HG03039 (cell line): ENCODE results near the gene DCBLD2.

Source experiments
- ATAC-seq: cut with Tn5 transposase; IDR thresholded peaks from one replicate; pipeline ENCODE4 v1.9.1; 2021; ENCODE audit warnings: mild to moderate bottlenecking, moderate library complexity; ENCODE audit not compliant: unreplicated experiment

Gene DCBLD2

DNA sequence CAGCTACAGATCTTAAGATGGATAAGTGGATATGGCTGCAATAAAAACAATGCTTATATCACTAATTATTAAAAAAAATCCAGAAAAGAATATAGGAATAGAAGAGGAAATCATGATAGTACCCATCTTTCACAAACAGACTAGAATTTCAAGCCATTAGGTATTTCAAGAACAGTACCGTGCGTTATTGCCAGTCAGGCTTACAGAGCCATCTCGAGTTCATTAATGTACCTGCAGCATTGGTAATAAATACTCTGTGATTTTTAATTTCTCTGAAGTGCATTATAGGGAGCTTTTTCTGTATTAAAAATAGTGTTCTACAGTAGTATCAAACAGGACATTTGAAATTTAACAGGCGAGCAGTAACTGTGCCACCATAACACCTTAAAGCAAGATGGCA, 102.7 kb downstream of the DCBLD2 start:
- ATAC-seq = no peak

DNA sequence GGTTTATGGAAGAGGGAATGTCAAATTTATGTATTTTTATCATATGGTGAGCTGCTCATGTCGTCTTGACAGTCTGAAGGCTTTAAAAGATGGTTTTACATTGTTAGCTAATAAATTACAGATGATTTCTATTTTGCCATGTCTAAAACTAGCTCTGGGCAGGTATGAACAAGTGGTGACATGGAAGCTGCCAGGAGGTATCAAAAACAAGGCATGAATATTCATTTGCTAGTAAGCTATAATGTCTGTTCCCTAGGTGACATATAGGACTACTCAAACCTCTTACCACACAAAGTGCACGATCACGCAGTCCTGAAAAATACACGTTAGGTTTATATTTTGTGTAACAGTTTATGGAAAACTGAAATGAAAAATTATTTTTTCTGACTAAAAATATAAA, 103.6 kb downstream of the DCBLD2 start:
- ATAC-seq = no peak

DNA sequence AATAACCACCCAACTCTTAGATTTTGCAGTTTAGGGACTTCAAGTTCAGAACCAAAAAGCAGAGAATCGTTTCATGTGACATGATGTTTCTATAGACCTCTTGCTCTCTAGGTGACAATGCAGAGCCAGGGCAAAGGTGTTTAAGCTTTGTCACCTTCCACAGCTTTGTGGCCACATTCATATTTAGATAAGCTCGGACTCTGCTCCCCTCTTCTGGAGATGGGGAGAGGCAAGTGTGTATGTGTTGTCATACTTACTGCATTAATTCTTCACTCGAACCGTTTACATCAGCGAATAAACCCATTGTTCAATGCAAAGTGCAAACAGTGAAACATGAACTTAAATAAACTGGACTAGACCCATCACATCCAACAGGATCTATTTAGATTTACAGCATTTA, 105.2 kb downstream of the DCBLD2 start:
- ATAC-seq = no peak

DNA sequence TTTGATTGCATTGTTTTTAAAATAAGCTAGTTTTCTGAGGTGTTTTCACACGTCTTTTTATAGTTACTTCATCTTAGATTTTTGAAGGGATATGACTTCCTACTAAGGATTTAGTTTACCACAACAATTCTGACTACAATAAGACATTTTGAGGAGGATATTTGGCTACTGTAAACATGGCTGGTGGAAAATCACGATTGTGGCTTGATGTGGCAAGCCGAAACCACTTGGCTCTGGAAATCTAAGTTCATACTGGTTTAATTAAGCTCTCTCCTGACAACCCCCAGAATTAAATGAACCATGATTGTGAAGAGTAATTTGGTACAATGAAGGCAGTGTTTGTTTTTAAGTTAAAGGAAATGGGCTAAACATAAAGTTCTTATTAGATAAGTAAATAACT, 107.5 kb downstream of the DCBLD2 start:
- no peak for ATAC-seq

DNA sequence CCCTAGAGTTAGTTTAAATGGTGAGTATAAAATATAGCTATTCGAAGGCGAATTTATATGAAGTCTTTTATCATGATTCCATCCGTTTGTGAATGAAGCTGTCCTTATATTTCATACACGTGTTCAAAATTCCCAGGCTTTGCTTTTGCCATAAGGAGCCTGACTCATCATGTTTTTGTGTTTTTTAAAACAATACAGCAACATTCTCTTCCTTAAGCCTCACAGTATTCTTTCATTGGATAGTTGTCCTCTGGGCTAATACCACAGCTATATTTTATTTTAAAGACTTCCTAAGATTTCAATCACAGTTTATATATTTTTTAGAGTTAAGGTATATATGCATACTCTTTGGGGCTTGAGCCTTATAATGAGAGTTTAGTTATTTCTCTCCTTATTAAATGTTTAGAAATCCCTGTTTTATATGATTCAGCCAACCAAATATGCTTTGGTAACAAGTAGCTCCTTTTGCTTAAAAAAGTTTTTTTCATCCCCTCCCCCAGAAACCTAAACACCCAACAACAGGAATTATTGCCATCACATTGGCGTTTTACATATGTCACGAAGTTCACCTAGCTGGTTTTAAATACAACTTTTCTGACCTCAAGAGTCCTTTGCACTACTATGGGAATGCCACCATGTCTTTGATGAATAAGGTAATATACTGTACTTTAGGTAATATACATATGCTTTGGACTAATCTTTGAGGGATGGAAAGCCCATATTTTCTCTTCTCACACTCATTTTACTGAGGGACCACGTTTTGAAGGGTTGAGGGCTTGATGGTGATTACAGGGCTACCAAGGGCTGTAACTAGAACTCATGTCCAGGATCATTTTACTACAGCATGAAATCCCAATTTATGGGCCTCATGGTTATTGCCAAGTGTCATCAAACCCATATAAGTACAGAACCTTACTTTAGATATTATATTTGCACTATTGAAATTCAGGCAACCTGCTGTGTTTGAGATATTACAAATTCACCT, 109.9 kb downstream of the DCBLD2 start:
- ATAC-seq = no peak

DNA sequence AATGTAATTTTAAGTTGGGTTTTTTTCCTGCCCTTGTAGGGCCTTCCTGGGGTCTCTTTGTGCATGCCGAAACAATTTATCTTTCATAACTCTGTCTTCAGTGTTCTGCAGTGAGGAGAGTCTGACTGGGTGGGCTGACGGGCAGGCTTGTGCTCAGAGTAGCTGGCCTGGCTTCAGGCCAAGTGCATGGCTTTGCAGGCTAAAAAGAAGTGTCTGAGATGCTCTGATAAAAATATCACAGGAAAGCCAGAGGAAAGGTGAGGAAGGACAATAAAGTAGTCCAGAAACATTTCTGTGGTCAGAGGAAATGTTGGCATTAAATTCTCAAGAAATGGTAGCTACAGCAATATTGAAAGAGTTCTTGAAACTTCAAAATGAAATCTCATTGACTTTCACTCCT, 112.8 kb downstream of the DCBLD2 start:
- ATAC-seq = no peak

DNA sequence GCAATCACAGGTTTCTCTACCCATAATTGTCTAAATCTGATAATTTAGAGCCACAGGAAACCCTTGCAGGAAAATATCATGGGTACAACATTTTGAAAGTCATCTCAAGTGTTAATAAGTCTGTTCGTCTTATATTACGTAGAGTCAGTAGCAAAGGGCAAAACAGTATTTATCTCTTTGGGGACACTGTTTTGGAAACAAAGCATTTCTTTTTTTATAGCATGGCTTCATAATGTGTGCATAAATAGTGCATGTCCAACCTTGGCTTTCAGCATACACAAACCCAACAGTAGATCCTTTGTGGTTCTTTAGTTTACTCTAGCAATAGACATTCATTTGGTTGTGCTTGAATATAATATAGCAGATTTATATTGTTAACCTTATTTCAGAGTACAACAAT, 114.3 kb downstream of the DCBLD2 start:
- ATAC-seq = no peak

DNA sequence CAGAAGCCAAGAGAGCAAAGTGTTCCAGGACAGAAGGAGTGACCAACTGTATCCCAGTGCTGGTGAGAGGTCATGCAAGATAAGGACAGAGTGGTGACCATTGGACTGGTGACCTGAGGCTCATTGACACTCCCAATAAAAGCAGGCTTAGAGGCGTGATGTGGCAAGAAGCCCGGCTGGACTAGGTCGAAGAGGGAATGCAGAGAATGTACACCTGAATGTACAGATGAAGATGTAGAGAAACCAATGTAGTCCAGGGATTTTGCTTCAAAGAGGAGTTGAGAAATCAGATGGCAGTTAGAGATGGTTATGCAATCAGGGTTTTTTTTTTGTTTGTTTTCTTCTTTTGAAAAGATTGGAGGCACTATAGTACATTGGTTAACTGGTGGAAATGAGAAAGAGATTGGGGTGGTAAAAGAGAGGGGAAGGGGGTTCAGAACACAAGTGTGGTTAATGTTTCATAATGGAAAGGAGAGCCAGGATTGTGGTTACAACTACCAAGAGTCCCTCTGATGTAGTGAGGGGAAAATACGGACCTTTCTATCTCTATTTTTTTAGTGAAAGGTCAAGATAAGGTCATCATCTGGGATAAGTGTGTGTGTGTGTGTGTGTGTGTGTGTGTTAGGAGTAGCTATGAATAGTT, 115.0 kb downstream of the DCBLD2 start:
- ATAC-seq = no peak

DNA sequence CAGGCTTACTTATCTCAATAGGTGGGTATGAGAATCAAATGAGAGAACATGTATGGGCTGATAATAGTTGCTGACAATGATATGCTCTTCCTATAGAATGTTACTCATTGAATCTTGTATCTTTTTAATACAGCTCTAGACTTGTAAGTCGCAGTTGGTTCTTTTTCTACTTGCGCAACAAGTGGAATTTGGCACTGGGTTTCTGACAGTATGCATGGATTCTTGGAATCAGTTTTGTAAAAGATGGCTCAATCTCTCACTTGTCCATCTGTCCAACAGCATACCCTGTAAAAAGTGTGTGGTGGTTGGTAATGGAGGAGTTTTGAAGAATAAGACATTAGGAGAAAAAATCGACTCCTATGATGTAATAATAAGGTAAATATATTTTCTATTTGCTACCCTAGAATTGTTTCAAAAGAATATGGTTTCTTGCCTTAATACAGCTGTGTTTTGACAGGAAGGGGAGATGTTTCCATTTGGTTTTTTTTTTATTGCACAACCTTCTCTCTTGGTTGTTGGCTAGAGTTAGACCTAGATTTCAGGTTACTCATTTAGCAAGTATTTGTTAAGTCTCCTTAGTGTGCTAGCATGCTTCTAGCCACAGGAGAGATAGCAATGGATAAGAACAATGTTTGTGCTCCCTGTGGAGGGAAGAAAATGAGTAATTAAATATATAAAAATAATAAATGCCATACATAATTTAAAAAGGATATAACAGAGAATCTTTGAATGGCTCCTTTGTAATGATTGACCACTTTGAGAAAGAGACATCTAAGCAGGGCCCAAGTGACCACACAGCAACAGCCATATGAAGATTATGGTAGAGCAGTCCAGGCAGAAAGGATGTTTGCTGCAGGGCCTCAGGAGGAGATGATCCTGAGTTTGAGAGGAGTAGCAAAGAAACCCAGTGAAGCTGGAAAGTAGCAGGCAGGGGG, 116.6 kb downstream of the DCBLD2 start:
- ATAC-seq = no peak

DNA sequence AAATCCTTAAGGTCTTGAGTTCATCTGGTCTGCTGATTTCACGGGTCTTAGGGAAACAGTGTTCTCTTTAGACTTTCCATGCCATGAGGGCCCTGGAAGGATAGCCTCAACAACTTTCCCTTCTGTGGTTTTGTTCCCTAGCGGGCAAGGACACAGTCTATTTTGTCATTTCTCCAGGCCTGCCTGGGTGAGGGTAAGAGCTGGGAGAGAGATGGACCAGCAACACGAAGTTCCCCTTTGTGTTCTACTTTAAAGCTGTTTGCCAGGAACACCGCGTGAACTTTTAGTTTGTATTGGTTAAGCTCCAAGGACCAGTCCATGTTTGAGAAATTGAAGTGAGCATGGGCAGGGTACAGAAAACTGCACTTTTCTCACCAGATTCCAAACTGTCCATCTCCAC, 117.5 kb downstream of the DCBLD2 start:
- no peak for ATAC-seq

DNA sequence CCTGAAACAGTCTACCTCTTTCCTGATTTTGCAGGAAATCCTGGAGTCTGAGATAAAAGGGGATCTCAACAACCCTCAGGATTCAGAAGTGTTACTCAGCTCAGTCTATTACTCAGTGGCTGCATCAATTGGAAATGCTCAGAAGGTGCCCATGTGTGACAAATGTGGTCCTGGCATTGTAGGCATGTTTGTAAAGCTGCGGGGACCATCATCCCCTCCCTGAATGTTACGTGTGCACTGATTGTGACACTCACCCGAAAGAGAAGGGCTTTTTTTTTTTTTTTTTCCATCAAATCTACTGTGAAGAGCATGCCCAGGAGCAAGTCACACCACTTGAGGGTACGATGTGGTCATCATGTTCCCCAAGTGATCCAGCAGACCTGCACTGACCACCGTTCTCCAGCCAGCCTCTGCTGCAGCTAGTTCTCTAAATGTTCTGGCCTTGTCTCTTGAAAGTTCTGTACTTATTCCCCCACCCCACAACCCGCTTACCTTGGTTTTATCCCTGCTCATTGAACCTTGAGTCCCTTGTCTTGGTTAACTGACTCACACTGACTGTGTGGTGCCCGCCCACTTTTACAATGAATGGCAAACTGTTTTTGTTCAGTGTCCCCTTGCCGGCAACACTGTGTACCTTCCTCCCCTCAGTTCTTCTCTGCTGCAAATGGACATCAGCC, 118.5 kb downstream of the DCBLD2 start:
- no peak for ATAC-seq

DNA sequence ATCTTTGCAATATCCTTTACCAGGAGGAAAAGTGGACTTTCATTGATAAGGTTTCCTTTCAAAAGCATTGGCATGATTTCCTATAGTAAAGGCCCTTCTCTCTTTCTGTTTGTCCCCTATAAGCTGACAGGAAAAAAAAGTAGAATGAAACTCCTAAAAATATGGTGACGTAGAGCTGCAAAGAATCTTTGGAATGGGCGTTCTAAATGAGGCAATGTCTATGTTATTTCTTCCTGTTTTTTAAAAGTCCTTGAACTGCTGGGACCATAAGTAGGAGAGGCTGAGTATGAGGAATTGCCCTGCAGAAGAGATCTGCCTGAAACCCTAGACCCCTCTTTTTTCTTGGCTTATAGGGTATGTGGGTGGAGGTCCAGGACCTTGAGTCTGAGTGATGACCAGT, 121.2 kb downstream of the DCBLD2 start:
- no peak for ATAC-seq

DNA sequence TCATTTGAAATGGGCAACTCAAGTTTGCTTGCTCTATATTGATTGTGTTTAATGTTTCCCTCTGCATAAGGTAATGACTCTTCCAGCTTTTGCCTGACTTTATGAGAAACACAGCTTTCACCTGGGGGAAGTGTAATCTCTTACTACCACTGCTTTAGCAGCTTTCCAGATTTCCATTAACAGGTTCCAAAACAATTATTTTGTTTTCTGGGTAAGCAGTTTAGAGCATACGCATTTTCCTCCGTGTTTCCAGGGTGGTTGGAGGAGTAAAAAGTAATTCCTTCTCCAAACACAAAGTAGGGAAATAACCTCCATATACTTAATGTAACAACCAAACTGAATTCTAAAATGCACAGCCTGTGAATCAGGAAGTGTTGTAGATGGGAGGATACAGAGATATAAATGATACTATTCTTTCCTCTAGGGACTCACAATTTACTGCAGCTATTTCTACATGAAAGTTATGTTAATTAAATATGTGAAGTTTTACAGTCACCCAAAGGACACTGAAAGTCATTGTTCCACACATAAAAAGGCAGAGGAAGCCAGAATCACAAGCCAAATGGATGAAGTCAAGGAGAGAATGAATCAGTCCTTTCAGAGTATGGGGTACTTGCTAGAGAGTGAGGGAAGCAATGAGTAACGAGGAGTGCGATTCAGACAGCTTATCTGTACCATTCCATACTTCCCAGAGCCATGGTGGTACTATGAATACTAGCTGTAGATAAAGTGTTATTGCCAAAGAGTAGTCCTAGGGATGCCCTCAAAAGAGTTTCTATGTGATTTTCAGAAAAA, 121.8 kb downstream of the DCBLD2 start:
- ATAC-seq = no peak

DNA sequence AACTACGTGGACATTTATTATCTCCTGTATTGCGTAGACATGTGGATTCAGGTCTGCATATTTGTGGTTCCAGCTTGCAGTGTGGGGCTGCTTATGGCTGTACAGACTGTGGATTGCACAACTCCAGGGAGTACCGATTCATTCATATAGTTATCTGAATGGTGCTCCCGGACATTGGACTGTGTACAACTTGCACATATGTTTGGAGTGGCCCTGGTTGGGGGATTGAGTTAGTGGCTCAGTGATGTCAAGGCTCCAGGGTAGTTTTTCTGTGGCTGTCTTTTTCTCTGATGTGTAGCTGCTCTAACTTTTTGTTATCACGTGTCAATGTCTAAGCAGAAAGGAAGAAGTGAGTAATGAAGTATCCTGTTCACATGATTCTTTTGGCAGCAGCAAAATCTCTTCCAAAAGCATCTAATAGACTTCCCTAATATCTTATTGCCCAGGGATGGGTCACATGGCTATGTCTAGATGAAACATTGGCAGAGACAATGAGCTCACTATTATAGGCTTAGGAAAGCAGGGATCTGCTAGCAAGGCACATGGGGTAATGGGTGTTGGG, 122.6 kb downstream of the DCBLD2 start:
- no peak for ATAC-seq

DNA sequence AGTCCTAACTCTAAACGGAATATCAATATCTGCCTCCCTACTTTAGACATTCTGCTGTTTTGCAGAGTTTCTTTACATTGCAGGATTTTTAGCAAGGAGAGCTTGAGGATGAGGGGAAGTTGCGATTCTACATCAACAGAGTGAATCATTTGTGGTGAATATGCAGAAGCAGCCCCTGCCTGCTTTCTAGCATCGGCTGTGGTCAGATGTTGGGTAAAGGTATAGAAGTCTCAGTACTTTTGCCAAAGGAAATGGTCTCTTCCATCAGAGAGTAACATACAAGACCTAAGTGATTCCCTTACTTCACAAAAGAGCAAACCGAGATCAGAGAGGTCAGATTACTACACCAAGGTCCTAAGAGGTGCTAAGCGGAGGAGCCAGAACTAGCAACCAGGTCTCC, 123.1 kb downstream of the DCBLD2 start:
- no peak for ATAC-seq

DNA sequence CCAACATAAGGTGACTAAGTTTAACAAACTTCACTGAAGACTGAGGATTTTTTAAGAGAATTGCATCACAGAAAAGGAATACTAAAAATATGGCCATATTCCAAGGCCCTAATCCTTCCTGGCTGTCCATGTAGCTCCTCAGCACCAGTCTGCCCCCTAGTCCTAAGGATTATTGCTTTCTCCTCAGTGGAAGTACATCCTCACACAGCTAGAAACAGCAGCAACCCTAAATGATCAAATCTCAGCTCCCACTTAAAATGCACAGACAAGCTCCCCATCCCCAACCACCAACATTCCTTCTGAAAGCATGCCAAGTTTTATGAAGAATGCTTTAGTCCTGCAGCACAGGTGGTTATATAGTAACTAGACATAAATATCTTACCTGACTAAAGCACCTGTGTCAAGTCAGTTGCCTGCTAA, 123.7 kb downstream of the DCBLD2 start:
- ATAC-seq = no peak

DNA sequence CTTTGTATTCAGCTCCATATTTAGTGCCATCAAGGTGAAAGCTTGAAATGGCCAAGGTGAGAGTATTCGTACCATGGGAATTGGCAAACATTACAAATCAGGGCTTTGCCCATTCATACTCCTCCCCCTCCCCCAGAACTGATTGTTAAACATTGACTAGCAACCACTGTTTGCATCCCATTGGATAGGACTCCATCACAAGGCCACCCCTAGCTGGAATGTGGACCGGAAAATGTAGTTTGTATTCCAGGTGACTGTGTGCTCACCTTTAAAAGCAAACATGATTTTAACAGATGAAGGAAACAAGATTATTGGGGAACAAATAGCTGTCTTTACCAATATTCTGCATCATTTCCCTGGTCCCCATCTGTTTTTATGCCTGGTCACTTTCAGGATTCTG, 124.2 kb downstream of the DCBLD2 start:
- no peak for ATAC-seq

DNA sequence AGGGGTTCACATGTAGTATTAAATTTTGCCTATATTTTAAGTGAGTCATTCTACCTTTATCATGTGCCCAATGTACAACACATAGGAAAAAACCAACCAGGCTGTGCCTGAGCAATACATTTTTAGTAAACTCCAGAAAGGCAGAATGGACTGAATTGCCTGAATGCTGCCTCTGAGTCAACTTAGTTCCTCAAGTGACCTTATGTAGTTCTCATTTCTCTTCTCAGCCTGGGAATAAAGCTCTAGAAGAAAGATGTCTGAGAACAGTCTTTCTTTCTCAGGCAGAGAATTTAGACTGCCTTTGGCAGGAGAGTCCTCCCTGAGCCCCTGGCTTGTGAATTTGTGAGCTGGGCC, 125.4 kb downstream of the DCBLD2 start:
- no peak for ATAC-seq

DNA sequence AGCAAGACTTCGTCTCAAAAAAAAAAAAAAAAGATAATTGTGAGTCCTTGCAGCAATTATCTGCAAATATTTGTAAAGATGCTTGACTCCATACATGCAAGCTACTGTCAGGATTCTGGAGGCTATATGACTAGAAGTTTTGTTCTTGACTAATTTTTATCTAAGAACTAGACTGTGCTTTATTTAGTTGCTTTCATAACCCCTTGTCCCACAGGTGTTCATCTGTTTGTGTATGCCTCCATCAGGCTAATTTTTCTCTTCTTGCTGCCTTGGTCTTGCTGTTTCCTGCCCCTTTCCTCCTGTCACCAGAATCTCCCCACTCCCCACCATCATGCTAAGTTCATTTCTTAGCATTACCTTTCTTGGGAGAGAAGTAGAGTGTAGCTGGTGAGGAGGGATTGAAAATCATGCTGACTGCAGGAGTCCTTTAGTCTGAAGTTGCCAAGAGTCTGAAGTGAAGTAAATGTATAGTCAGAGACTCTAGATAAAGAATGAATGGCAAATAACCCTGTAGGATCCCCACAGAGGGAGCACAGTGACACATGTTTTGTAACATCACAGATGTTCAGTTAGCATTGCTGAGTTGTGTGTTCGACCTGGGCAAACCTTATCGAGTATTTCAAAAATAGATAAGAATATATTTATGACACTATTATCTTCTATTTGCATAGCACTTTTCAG, 125.9 kb downstream of the DCBLD2 start:
- no peak for ATAC-seq
